Measurements from ENCODE around the gene FBXW5. TPM values are rescaled to one million over a fixed set of nuclear protein-coding genes. Genes with fewer than 3 reads are reported as not detected.

FBXW5 gene
- total and polyA plus RNA-seq, 9 of the 15 experiments (the other 6 are each of a cell fraction or from before 2014, with no cell fraction given), result 0.21 to 128 (median 37.0) TPM

DNA sequence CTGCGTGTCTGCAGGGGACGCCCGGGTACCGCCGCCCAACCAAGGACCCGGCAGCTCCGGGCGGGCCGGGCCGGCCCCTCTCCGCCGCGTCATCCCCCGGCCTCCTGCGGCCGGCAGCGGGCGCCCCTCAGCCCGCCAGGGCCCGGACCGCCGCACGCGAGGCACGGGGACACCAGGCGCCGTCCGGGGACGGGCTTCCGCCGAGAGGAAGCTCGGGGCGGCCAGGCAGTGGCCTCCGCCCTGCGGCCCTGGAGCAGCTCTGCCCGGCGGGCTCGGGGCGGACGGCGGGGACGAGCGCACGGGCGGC lies 373 bp downstream of the FBXW5 start (continued):
- TF ChIP-seq BHLHE40 (IDR thresholded peaks at IDR 0.05; ENCODE audit: low read length), result peak; percentile 77; the same call in 1 of the 2 replicates
- TF ChIP-seq, protein P1, sequence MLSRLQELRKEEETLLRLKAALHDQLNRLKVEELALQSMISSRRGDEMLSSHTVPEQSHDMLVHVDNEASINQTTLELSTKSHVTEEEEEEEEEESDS (CRISPR knock-in tag; IDR thresholded peaks at IDR 0.05), result no peak
- no peak for TF ChIP-seq KLF10 (CRISPR knock-in tag; IDR thresholded peaks at IDR 0.05)
- TF ChIP-seq, protein P2, sequence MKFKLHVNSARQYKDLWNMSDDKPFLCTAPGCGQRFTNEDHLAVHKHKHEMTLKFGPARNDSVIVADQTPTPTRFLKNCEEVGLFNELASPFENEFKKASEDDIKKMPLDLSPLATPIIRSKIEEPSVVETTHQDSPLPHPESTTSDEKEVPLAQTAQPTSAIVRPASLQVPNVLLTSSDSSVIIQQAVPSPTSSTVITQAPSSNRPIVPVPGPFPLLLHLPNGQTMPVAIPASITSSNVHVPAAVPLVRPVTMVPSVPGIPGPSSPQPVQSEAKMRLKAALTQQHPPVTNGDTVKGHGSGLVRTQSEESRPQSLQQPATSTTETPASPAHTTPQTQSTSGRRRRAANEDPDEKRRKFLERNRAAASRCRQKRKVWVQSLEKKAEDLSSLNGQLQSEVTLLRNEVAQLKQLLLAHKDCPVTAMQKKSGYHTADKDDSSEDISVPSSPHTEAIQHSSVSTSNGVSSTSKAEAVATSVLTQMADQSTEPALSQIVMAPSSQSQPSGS (CRISPR knock-in tag; IDR thresholded peaks at IDR 0.05), result 0 out of 2 replicates have a peak, but pooled peaks have one; percentile 2
- TF ChIP-seq ZNF23 (CRISPR knock-in tag; IDR thresholded peaks at IDR 0.05), result no peak
- no peak for TF ChIP-seq HNRNPUL1 (IDR thresholded peaks at IDR 0.05; ENCODE audit: low read length)
- 0 out of 4 replicates have a peak, but pooled peaks of 1 of the 2 experiments have one; percentile 8 for TF ChIP-seq RCOR1 (IDR thresholded peaks at IDR 0.05; ENCODE audit: borderline replicate concordance in 1 of 2, low read depth in 2 of 2, low read length in 2 of 2)
- TF ChIP-seq CHCHD3 (CRISPR knock-in tag; IDR thresholded peaks at IDR 0.05), result no peak
- TF ChIP-seq NONO (IDR thresholded peaks at IDR 0.05; ENCODE audit: low read depth in 2 of 2, low read length in 1 of 2), result peak in 1 of 2 experiments; percentile 59; a peak in 2 of 4 replicates
- TF ChIP-seq RBM39 (optimal IDR thresholded peaks at IDR 0.05; ENCODE audit: low read depth, low read length), result no peak
- no peak for TF ChIP-seq PHB2 (IDR thresholded peaks at IDR 0.05; ENCODE audit: low read depth)
- no peak for TF ChIP-seq NFIX (CRISPR knock-in tag; IDR thresholded peaks at IDR 0.05; ENCODE audit: low read depth)
- 0 out of 2 replicates have a peak, but pooled peaks have one; percentile 7 for TF ChIP-seq DMBX1 (CRISPR knock-in tag; IDR thresholded peaks at IDR 0.05; ENCODE audit: borderline replicate concordance)
- TF ChIP-seq, protein P3, sequence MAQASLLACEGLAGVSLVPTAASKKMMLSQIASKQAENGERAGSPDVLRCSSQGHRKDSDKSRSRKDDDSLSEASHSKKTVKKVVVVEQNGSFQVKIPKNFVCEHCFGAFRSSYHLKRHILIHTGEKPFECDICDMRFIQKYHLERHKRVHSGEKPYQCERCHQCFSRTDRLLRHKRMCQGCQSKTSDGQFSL (CRISPR knock-in tag; IDR thresholded peaks at IDR 0.05), result no peak
- TF ChIP-seq, protein P3 (tag; IDR thresholded peaks at IDR 0.05), result no peak
- TF ChIP-seq, protein P4, sequence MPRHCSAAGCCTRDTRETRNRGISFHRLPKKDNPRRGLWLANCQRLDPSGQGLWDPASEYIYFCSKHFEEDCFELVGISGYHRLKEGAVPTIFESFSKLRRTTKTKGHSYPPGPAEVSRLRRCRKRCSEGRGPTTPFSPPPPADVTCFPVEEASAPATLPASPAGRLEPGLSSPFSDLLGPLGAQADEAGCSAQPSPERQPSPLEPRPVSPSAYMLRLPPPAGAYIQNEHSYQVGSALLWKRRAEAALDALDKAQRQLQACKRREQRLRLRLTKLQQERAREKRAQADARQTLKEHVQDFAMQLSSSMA (CRISPR knock-in tag; IDR thresholded peaks at IDR 0.05), result peak; percentile 60; the same call in 1 of the 2 replicates
- no peak for TF ChIP-seq POLR2A (conservative IDR thresholded peaks at IDR 0.05)
- TF ChIP-seq, protein P5, sequence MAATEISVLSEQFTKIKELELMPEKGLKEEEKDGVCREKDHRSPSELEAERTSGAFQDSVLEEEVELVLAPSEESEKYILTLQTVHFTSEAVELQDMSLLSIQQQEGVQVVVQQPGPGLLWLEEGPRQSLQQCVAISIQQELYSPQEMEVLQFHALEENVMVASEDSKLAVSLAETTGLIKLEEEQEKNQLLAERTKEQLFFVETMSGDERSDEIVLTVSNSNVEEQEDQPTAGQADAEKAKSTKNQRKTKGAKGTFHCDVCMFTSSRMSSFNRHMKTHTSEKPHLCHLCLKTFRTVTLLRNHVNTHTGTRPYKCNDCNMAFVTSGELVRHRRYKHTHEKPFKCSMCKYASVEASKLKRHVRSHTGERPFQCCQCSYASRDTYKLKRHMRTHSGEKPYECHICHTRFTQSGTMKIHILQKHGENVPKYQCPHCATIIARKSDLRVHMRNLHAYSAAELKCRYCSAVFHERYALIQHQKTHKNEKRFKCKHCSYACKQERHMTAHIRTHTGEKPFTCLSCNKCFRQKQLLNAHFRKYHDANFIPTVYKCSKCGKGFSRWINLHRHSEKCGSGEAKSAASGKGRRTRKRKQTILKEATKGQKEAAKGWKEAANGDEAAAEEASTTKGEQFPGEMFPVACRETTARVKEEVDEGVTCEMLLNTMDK (IDR thresholded peaks at IDR 0.05; ENCODE audit: borderline replicate concordance, insufficient read depth, low read depth, low read length, poor library complexity, severe bottlenecking), result peak; percentile 36
- no peak for TF ChIP-seq SP1 (CRISPR knock-in tag; IDR thresholded peaks at IDR 0.05)
- TF ChIP-seq ERF (CRISPR knock-in tag; IDR thresholded peaks at IDR 0.05), result peak; percentile 46; the same call in 1 of the 2 replicates
- TF ChIP-seq CBFA2T3 (IDR thresholded peaks at IDR 0.05), result no peak
- no peak for TF ChIP-seq ARNT (IDR thresholded peaks at IDR 0.05)
- TF ChIP-seq, protein P6, sequence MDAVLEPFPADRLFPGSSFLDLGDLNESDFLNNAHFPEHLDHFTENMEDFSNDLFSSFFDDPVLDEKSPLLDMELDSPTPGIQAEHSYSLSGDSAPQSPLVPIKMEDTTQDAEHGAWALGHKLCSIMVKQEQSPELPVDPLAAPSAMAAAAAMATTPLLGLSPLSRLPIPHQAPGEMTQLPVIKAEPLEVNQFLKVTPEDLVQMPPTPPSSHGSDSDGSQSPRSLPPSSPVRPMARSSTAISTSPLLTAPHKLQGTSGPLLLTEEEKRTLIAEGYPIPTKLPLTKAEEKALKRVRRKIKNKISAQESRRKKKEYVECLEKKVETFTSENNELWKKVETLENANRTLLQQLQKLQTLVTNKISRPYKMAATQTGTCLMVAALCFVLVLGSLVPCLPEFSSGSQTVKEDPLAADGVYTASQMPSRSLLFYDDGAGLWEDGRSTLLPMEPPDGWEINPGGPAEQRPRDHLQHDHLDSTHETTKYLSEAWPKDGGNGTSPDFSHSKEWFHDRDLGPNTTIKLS (IDR thresholded peaks at IDR 0.05; ENCODE audit: borderline replicate concordance, low read depth), result peak; percentile 15; the same call in 1 of the 2 replicates

Measured in K562 (cell line).